HG02885 (cell line): ENCODE data around the gene SPATA4.

Experiments
- ATAC-seq: cut with Tn5 transposase; IDR thresholded peaks from one replicate; pipeline ENCODE4 v1.9.1; 2021; ENCODE audit warnings: mild to moderate bottlenecking; ENCODE audit not compliant: unreplicated experiment, poor library complexity

The SPATA4 gene

GRCh38 chr4:176191974-176192373 lies 3.4 kb downstream of the SPATA4 start:
- ATAC-seq: no peak

GRCh38 chr4:176189891-176190795 lies 5.2 kb downstream of the SPATA4 start:
- ATAC-seq: no peak

GRCh38 chr4:176188654-176189053 lies 6.7 kb downstream of the SPATA4 start:
- ATAC-seq: no peak

GRCh38 chr4:176187624-176188023 lies 7.8 kb downstream of the SPATA4 start:
- ATAC-seq: no peak

- no peak for ATAC-seq
Measured at GRCh38 chr4:176186671-176187395, 8.6 kb downstream of the SPATA4 start.

GRCh38 chr4:176186067-176186466 lies 9.3 kb downstream of the SPATA4 start:
- peak; percentile 47 for ATAC-seq

GRCh38 chr4:176185051-176185450 lies 10.3 kb downstream of the SPATA4 start:
- ATAC-seq: no peak

GRCh38 chr4:176163041-176163440 lies 32.3 kb downstream of the SPATA4 start:
- no peak for ATAC-seq

- no peak for ATAC-seq
Measured at GRCh38 chr4:176156656-176157055, 38.7 kb downstream of the SPATA4 start.

- no peak for ATAC-seq
Measured at GRCh38 chr4:176153124-176153523, 42.3 kb downstream of the SPATA4 start.

- ATAC-seq: peak; percentile 12
Measured at GRCh38 chr4:176150704-176151103, 44.7 kb downstream of the SPATA4 start.

GRCh38 chr4:176150356-176150682 lies 45.1 kb downstream of the SPATA4 start:
- peak; percentile 75 for ATAC-seq

- no peak for ATAC-seq
Measured at GRCh38 chr4:176149680-176150355, 45.6 kb downstream of the SPATA4 start.

- ATAC-seq: no peak
Measured at GRCh38 chr4:176142253-176142652, 53.1 kb downstream of the SPATA4 start.

- no peak for ATAC-seq
Measured at GRCh38 chr4:176139518-176139917, 55.9 kb downstream of the SPATA4 start.

- no peak for ATAC-seq
Measured at GRCh38 chr4:176137631-176138030, 57.8 kb downstream of the SPATA4 start.

- no peak for ATAC-seq
Measured at GRCh38 chr4:176134670-176135069, 60.7 kb downstream of the SPATA4 start.
